GM23338 (cell line): ENCODE results near the gene CD93. TPM values are rescaled to one million over a fixed set of nuclear protein-coding genes. Genes with fewer than 3 reads are reported as not detected.

ENCODE experiments used
- ATAC-seq: fragments of 200-7000 bp; cut with Tn5 transposase; 3 replicates; pipeline ENCODE4 v1.9.1; 2020
- DNase-seq: peaks from one replicate; pipeline ENCODE4 v3.0.0-alpha.2; 2015; ENCODE audit warnings: low spot score
- H2AFZ ChIP-seq: fragments of 200-600 bp; sonication (generic); 2 replicates; pipeline ENCODE4 v1.8.0; 2016; ENCODE audit warnings: antibody characterized with exemption, mild to moderate bottlenecking, moderate library complexity
- H3F3A ChIP-seq: fragments of 200-600 bp; sonication (generic); replicated peaks from 2 replicates; pipeline ENCODE4 v1.8.0; 2017; ENCODE audit warnings: antibody characterized with exemption, mixed run types, low read depth
- H3K27ac ChIP-seq: fragments of 200-600 bp; sonication (generic); 2 replicates; pipeline ENCODE4 v1.6.1; 2016; ENCODE audit warnings: low read depth
- H3K27me3 ChIP-seq: fragments of 200-600 bp; sonication (generic); 2 replicates; pipeline ENCODE4 v1.8.0; 2016; ENCODE audit warnings: mild to moderate bottlenecking, mixed run types, moderate library complexity; ENCODE audit not compliant: insufficient read depth
- H3K36me3 ChIP-seq: fragments of 200-600 bp; sonication (generic); 2 replicates; pipeline ENCODE4 v1.8.0; 2016; ENCODE audit warnings: mild to moderate bottlenecking; ENCODE audit not compliant: insufficient read depth
- H3K4me1 ChIP-seq: fragments of 200-600 bp; sonication (generic); 2 replicates; pipeline ENCODE4 v1.8.0; 2016; ENCODE audit warnings: mild to moderate bottlenecking, moderate library complexity; ENCODE audit not compliant: insufficient read depth
- H3K4me2 ChIP-seq: fragments of 200-600 bp; sonication (generic); 2 replicates; pipeline ENCODE4 v1.7.1; 2017; ENCODE audit warnings: mixed run types
- H3K4me3 ChIP-seq: fragments of 200-600 bp; sonication (generic); 2 replicates; pipeline ENCODE4 v1.6.1; 2016; ENCODE audit warnings: mixed run types
- H3K79me2 ChIP-seq: fragments of 200-600 bp; sonication (generic); replicated peaks from 2 replicates; pipeline ENCODE4 v1.8.0; 2017; ENCODE audit warnings: mild to moderate bottlenecking; ENCODE audit not compliant: insufficient read depth
- H3K9me2 ChIP-seq: fragments of 200-600 bp; sonication (generic); 2 replicates; pipeline ENCODE4 v1.8.0; 2017; ENCODE audit not compliant: insufficient read depth
- H4K20me1 ChIP-seq: fragments of 200-600 bp; sonication (generic); replicated peaks from 2 replicates; pipeline ENCODE4 v1.8.0; 2017; ENCODE audit warnings: mild to moderate bottlenecking; ENCODE audit not compliant: insufficient read depth
- H3K27ac Mint-ChIP-seq: 2 replicates; pipeline ENCODE4 v1.8.0; 2020; ENCODE audit warnings: inconsistent platforms, mild to moderate bottlenecking, moderate library complexity, mixed read lengths
- H3K27me3 Mint-ChIP-seq: 3 replicates; pipeline ENCODE4 v1.8.0; 2022; ENCODE audit warnings: low read depth, mild to moderate bottlenecking, moderate library complexity, mixed read lengths, inconsistent platforms; ENCODE audit not compliant: insufficient read depth, poor library complexity
- H3K36me3 Mint-ChIP-seq: 3 replicates; pipeline ENCODE4 v1.8.0; 2021; ENCODE audit warnings: low read depth, mild to moderate bottlenecking, inconsistent platforms, moderate library complexity, mixed read lengths
- H3K4me1 Mint-ChIP-seq: 3 replicates; pipeline ENCODE4 v1.8.0; 2020; ENCODE audit warnings: mild to moderate bottlenecking, inconsistent platforms, mixed read lengths
- H3K4me3 Mint-ChIP-seq: 3 replicates; pipeline ENCODE4 v1.8.0; 2021; ENCODE audit warnings: moderate library complexity, mild to moderate bottlenecking, inconsistent platforms, mixed read lengths
- H3K9me3 Mint-ChIP-seq: 3 replicates; pipeline ENCODE4 v1.8.0; 2020; ENCODE audit warnings: moderate library complexity, mild to moderate bottlenecking, inconsistent platforms, mixed read lengths
- CREB1 ChIP-seq: fragments of 250-450 bp; sonication (Bioruptor Pico); IDR thresholded peaks from 2 replicates; pipeline ENCODE4 v1.5.0; 2020; ENCODE audit warnings: low read depth, mild to moderate bottlenecking, moderate library complexity
- CTCF ChIP-seq, 2 experiments: fragments of 200-600 bp in 1 of 2; sonication (generic) in 1 of 2; conservative IDR thresholded peaks; 2 replicates each; pipeline versions ENCODE4 v1.5.1 to v1.6.1; 2016 to 2017; ENCODE audit warnings: antibody characterized with exemption in 2 of 2, low read depth in 2 of 2, mild to moderate bottlenecking in 2 of 2, moderate library complexity in 1 of 2
- EZH2 ChIP-seq: fragments of 200-600 bp; sonication (generic); IDR thresholded peaks from one replicate; pipeline ENCODE4 v1.8.0; 2017; ENCODE audit warnings: antibody characterized with exemption, mild to moderate bottlenecking, low read depth; ENCODE audit not compliant: unreplicated experiment
- EZH2phosphoT487 ChIP-seq: fragments of 200-600 bp; sonication (generic); IDR thresholded peaks from one replicate; pipeline ENCODE4 v1.8.1; 2018; ENCODE audit warnings: antibody characterized with exemption; ENCODE audit not compliant: unreplicated experiment
- JUNB ChIP-seq: IDR thresholded peaks from one replicate; pipeline ENCODE4 v1.6.1; 2016; ENCODE audit warnings: antibody characterized with exemption; ENCODE audit not compliant: unreplicated experiment
- NANOG ChIP-seq: IDR thresholded peaks from 2 replicates; pipeline ENCODE4 v1.6.1; 2016; ENCODE audit warnings: antibody characterized with exemption, borderline replicate concordance
- POLR2AphosphoS5 ChIP-seq: IDR thresholded peaks from 2 replicates; pipeline ENCODE4 v1.6.1; 2016; ENCODE audit warnings: antibody characterized with exemption, low read depth
- REST ChIP-seq: IDR thresholded peaks from one replicate; pipeline ENCODE4 v1.6.1; 2018; ENCODE audit warnings: antibody characterized with exemption; ENCODE audit not compliant: unreplicated experiment
- STAT1 ChIP-seq: IDR thresholded peaks from one replicate; pipeline ENCODE4 v1.6.1; 2016; ENCODE audit warnings: antibody characterized with exemption; ENCODE audit not compliant: unreplicated experiment
- ZNF114 ChIP-seq: fragments of 250-450 bp; sonication (Bioruptor Pico); IDR thresholded peaks from 2 replicates; pipeline ENCODE4 v1.5.0; 2020; ENCODE audit warnings: mild to moderate bottlenecking, moderate library complexity
- ZNF331 ChIP-seq: fragments of 250-450 bp; sonication (Bioruptor Pico); IDR thresholded peaks from 2 replicates; pipeline ENCODE4 v1.5.0; 2020; ENCODE audit warnings: low read depth, mild to moderate bottlenecking, moderate library complexity
- polyA plus RNA-seq: library from polyadenylated mRNA; unstranded; fragments of >200 nt; fragmentation: Nextera tagmentation; extraction: Ambion mirVana; gene quantifications from 2 replicates; pipeline ENCODE4 v1.2.1, GENCODE V29; 2016
- total RNA-seq: library from RNA; depleted of rRNA; stranded (reverse); fragments of >200 nt; shearing (Covaris generic); gene quantifications from 2 replicates; pipeline ENCODE4 v1.2.3, GENCODE V29; 2014
- TF ChIP-seq, protein P1 (sequence below): IDR thresholded peaks from 2 replicates; pipeline ENCODE4 v1.6.1; 2016; ENCODE audit warnings: antibody characterized with exemption
- TF ChIP-seq, protein P2 (sequence below): fragments of 250-450 bp; sonication (Bioruptor Pico); IDR thresholded peaks from 2 replicates; pipeline ENCODE4 v1.5.0; 2020; ENCODE audit warnings: mild to moderate bottlenecking, moderate library complexity

CD93 gene
- total and polyA plus RNA-seq, 2 experiments from 2014 or later, result 0.03 TPM; not detected in 1

GRCh38 chr20:23132930-23133559 is 46.9 kb upstream of the CD93 start:
- no peaks in the 10 kb centered on the region for H3K4me1 ChIP-seq
- H3K27ac ChIP-seq, result no peak overlapping the region
- H4K20me1 ChIP-seq, result no peaks in the 10 kb centered on the region
- H3K36me3 ChIP-seq, result no peaks in the 10 kb centered on the region
- DNase-seq, result no peak
- H3K36me3 Mint-ChIP-seq, result no peaks in the 10 kb centered on the region
- TF ChIP-seq EZH2phosphoT487 (no peak), CREB1 (CRISPR knock-in tag) (no peak), POLR2AphosphoS5 (no peak), ZNF114 (no peak), NANOG (no peak), CTCF (conservative IDR thresholded peaks at IDR 0.05; ENCODE audit: low read depth in 2 of 2) (no peak), JUNB (no peak), EZH2 (no peak), ZNF331 (CRISPR knock-in tag) (no peak), STAT1 (no peak), REST (no peak)
- TF ChIP-seq, protein P1, sequence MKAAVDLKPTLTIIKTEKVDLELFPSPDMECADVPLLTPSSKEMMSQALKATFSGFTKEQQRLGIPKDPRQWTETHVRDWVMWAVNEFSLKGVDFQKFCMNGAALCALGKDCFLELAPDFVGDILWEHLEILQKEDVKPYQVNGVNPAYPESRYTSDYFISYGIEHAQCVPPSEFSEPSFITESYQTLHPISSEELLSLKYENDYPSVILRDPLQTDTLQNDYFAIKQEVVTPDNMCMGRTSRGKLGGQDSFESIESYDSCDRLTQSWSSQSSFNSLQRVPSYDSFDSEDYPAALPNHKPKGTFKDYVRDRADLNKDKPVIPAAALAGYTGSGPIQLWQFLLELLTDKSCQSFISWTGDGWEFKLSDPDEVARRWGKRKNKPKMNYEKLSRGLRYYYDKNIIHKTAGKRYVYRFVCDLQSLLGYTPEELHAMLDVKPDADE, result no peak
- TF ChIP-seq, protein P2, sequence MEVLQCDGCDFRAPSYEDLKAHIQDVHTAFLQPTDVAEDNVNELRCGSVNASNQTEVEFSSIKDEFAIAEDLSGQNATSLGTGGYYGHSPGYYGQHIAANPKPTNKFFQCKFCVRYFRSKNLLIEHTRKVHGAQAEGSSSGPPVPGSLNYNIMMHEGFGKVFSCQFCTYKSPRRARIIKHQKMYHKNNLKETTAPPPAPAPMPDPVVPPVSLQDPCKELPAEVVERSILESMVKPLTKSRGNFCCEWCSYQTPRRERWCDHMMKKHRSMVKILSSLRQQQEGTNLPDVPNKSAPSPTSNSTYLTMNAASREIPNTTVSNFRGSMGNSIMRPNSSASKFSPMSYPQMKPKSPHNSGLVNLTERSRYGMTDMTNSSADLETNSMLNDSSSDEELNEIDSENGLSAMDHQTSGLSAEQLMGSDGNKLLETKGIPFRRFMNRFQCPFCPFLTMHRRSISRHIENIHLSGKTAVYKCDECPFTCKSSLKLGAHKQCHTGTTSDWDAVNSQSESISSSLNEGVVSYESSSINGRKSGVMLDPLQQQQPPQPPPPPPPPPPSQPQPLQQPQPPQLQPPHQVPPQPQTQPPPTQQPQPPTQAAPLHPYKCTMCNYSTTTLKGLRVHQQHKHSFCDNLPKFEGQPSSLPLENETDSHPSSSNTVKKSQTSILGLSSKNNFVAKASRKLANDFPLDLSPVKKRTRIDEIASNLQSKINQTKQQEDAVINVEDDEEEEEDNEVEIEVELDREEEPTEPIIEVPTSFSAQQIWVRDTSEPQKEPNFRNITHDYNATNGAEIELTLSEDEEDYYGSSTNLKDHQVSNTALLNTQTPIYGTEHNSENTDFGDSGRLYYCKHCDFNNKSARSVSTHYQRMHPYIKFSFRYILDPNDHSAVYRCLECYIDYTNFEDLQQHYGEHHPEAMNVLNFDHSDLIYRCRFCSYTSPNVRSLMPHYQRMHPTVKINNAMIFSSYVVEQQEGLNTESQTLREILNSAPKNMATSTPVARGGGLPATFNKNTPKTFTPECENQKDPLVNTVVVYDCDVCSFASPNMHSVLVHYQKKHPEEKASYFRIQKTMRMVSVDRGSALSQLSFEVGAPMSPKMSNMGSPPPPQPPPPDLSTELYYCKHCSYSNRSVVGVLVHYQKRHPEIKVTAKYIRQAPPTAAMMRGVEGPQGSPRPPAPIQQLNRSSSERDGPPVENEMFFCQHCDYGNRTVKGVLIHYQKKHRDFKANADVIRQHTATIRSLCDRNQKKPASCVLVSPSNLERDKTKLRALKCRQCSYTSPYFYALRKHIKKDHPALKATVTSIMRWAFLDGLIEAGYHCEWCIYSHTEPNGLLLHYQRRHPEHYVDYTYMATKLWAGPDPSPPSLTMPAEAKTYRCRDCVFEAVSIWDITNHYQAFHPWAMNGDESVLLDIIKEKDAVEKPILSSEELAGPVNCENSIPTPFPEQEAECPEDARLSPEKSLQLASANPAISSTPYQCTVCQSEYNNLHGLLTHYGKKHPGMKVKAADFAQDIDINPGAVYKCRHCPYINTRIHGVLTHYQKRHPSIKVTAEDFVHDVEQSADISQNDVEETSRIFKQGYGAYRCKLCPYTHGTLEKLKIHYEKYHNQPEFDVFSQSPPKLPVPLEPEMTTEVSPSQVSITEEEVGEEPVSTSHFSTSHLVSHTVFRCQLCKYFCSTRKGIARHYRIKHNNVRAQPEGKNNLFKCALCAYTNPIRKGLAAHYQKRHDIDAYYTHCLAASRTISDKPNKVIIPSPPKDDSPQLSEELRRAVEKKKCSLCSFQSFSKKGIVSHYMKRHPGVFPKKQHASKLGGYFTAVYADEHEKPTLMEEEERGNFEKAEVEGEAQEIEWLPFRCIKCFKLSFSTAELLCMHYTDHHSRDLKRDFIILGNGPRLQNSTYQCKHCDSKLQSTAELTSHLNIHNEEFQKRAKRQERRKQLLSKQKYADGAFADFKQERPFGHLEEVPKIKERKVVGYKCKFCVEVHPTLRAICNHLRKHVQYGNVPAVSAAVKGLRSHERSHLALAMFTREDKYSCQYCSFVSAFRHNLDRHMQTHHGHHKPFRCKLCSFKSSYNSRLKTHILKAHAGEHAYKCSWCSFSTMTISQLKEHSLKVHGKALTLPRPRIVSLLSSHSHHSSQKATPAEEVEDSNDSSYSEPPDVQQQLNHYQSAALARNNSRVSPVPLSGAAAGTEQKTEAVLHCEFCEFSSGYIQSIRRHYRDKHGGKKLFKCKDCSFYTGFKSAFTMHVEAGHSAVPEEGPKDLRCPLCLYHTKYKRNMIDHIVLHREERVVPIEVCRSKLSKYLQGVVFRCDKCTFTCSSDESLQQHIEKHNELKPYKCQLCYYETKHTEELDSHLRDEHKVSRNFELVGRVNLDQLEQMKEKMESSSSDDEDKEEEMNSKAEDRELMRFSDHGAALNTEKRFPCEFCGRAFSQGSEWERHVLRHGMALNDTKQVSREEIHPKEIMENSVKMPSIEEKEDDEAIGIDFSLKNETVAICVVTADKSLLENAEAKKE (CRISPR knock-in tag), result no peak
- H3K4me1 Mint-ChIP-seq, result no peaks in the 10 kb centered on the region
- no peak overlapping the region for H2AFZ ChIP-seq
- H3K27ac Mint-ChIP-seq, result no peak overlapping the region
- H3K4me3 ChIP-seq, result no peak overlapping the region
- no peaks in the 10 kb centered on the region for H3K9me3 Mint-ChIP-seq
- peaks cover 2% of the 10 kb centered on the region for H3K27me3 Mint-ChIP-seq
- no peak overlapping the region for H3K4me3 Mint-ChIP-seq
- H3F3A ChIP-seq, result no peaks in the 10 kb centered on the region
- no peaks in the 10 kb centered on the region for H3K79me2 ChIP-seq
- H3K4me2 ChIP-seq, result no peak overlapping the region
- no peak for ATAC-seq
- no peaks in the 10 kb centered on the region for H3K9me2 ChIP-seq
- H3K27me3 ChIP-seq, result no peaks in the 10 kb centered on the region
